NCI-H2107 treated with DMSO at 0.1 percent for 48 hours (cell line): ENCODE results near the gene FAM167B.

Source experiments
- DNase-seq: peaks from one replicate; lab custom pipeline; 2025; ENCODE audit not compliant: unreplicated experiment; lab: John Stamatoyannopoulos, UW

FAM167B gene

GRCh38 chr1:32221980-32222755 is 24.9 kb upstream of the FAM167B start, which contains the start of the genes EIF3I and TMEM234:
Gene EIF3I (plus strand): TSS chr1:32222407. CDS start chr1:32222442, 35 bp downstream.
Gene TMEM234 (minus strand): TSS chr1:32222353. CDS start chr1:32222322, 31 bp downstream.
- peak; percentile 81 for DNase-seq

- DNase-seq = no peak
Observed at GRCh38 chr1:32223683-32224082, 23.3 kb upstream of the FAM167B start.

GRCh38 chr1:32224285-32224684 is 22.7 kb upstream of the FAM167B start:
- no peak for DNase-seq

GRCh38 chr1:32228771-32229170 is 18.3 kb upstream of the FAM167B start:
- DNase-seq = no peak

GRCh38 chr1:32231843-32232432 is 15.1 kb upstream of the FAM167B start:
- DNase-seq = no peak

- DNase-seq = no peak
Observed at GRCh38 chr1:32232558-32233304, 14.3 kb upstream of the FAM167B start.

GRCh38 chr1:32234792-32235191 is 12.2 kb upstream of the FAM167B start:
- no peak for DNase-seq

GRCh38 chr1:32239337-32239736 is 7.7 kb upstream of the FAM167B start:
- DNase-seq = peak; percentile 78

- peak; percentile 74 for DNase-seq
Observed at GRCh38 chr1:32239790-32240139, 7.3 kb upstream of the FAM167B start.

GRCh38 chr1:32240140-32240951 is 6.7 kb upstream of the FAM167B start:
- peak; percentile 86 for DNase-seq

- peak; percentile 55 for DNase-seq
Observed at GRCh38 chr1:32241001-32241763, 5.8 kb upstream of the FAM167B start.

GRCh38 chr1:32242341-32242851 is 4.6 kb upstream of the FAM167B start:
- DNase-seq = no peak

GRCh38 chr1:32247452-32247851 is 430 bp downstream of the FAM167B start:
- DNase-seq = no peak

- DNase-seq = peak; percentile 49
Observed at GRCh38 chr1:32247983-32248889, 1.2 kb downstream of the FAM167B start.

- no peak for DNase-seq
Observed at GRCh38 chr1:32249831-32250525, 3.0 kb downstream of the FAM167B start.

GRCh38 chr1:32250893-32251716 is 4.1 kb downstream of the FAM167B start, which contains the start of gene LCK:
Gene LCK (plus strand): TSS chr1:32251265. CDS start chr1:32274330, 23,065 bp downstream.
- DNase-seq = no peak
